Mesendoderm (in vitro differentiated cells): ENCODE data around the gene PIK3C2B.

Experiments
- DNase-seq: peaks from one replicate; pipeline ENCODE4 v3.0.0; 2013
- H2AK5ac ChIP-seq: 2 replicates; pipeline ENCODE4 v1.6.1; 2013; ENCODE audit warnings: low read length, inconsistent platforms
- H2BK120ac ChIP-seq: 2 replicates; pipeline ENCODE4 v1.6.1; 2013; ENCODE audit warnings: low read depth, mild to moderate bottlenecking, low read length, moderate library complexity, mixed read lengths
- H2BK15ac ChIP-seq: replicated peaks from 2 replicates; pipeline ENCODE4 v1.6.1; 2013; ENCODE audit warnings: low read depth, mild to moderate bottlenecking, moderate library complexity
- H2BK5ac ChIP-seq: 2 replicates; pipeline ENCODE4 v1.6.1; 2013; ENCODE audit warnings: low read length, inconsistent platforms
- H3K18ac ChIP-seq: 2 replicates; pipeline ENCODE4 v1.6.1; 2013; ENCODE audit warnings: mild to moderate bottlenecking, low read length, mixed read lengths
- H3K23ac ChIP-seq: one replicate; pipeline ENCODE4 v1.6.1; 2013; ENCODE audit warnings: low read length
- H3K27ac ChIP-seq: 2 replicates; pipeline ENCODE4 v1.5.1; 2013; ENCODE audit warnings: low read depth, mild to moderate bottlenecking, inconsistent platforms, low read length, moderate library complexity
- H3K27me3 ChIP-seq: 2 replicates; pipeline ENCODE4 v1.6.1; 2013; ENCODE audit warnings: low read length, control low read depth, mild to moderate bottlenecking, inconsistent platforms; ENCODE audit not compliant: insufficient read depth, poor library complexity
- H3K36me3 ChIP-seq: 2 replicates; pipeline ENCODE4 v1.6.1; 2013; ENCODE audit warnings: low read length, inconsistent platforms; ENCODE audit not compliant: control insufficient read depth, insufficient read depth
- H3K4ac ChIP-seq: one replicate; pipeline ENCODE4 v1.6.1; 2013; ENCODE audit warnings: low read depth, mild to moderate bottlenecking, low read length, moderate library complexity
- H3K4me1 ChIP-seq: 2 replicates; pipeline ENCODE4 v1.6.1; 2013; ENCODE audit warnings: low read depth, low read length, inconsistent platforms; ENCODE audit not compliant: control insufficient read depth
- H3K4me2 ChIP-seq: 2 replicates; pipeline ENCODE4 v1.6.1; 2013; ENCODE audit warnings: low read length
- H3K4me3 ChIP-seq: 2 replicates; pipeline ENCODE4 v1.5.1; 2013; ENCODE audit warnings: mild to moderate bottlenecking, low read length
- H3K56ac ChIP-seq: one replicate; pipeline ENCODE4 v1.6.1; 2013; ENCODE audit warnings: low read length
- H3K79me1 ChIP-seq: 2 replicates; pipeline ENCODE4 v1.6.1; 2013; ENCODE audit warnings: low read length, inconsistent platforms
- H3K79me2 ChIP-seq: 2 replicates; pipeline ENCODE4 v1.6.1; 2013; ENCODE audit warnings: mild to moderate bottlenecking, low read length; ENCODE audit not compliant: control insufficient read depth, insufficient read depth
- H3K9ac ChIP-seq: 2 replicates; pipeline ENCODE4 v1.6.1; 2013; ENCODE audit warnings: low read length, inconsistent platforms
- H4K5ac ChIP-seq: one replicate; pipeline ENCODE4 v1.6.1; 2013; ENCODE audit warnings: low read length
- H4K8ac ChIP-seq: one replicate; pipeline ENCODE4 v1.6.1; 2013; ENCODE audit warnings: low read depth, mild to moderate bottlenecking, control low read depth, low read length, moderate library complexity
- WGBS: extraction: QIAGEN DNeasy Blood & Tissue Kit; methylation state at CpG from one replicate; pipeline ENCODE4 v1.1.7; 2013; ENCODE audit warnings: low lambda C conversion rate, missing lambda C conversion rate; ENCODE audit not compliant: insufficient coverage; ENCODE audit errors: extremely low coverage; 5-methylcytosine and 5-hydroxymethylcytosine counted together

Gene PIK3C2B

DNA sequence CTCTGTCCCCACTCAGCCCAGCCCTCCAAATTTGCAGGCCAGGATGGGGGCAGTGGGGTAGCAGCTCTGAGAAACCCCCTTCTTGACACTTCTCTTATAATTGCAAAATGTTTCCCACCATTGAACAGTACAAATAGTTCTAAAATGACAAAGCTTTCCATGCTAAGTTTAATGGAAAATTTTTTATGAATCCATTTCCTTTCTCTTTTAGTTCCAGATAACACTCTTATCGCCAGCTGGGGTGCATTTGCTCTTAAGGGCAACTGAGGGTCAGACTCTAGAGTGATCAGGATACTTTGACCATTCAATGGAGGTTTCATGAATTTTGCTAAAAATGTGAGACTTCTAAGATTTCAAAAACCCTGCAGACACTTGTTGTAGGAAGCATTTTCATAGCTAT is 29.9 kb downstream of the PIK3C2B start:
- Histone ChIP-seq H3K4me1 (no peaks in the 10 kb centered on the region), H3K27me3 (no peaks in the 10 kb centered on the region), H3K27ac (no peak overlapping the region), H3K36me3 (no peaks in the 10 kb centered on the region), H2BK5ac (no peak overlapping the region), H3K18ac (no peak overlapping the region), H3K4me2 (no peak overlapping the region), H3K23ac (no peak overlapping the region), H3K56ac (no peak overlapping the region), H4K5ac (no peak overlapping the region), H2AK5ac (no peak overlapping the region), H4K8ac (no peak overlapping the region), H3K79me1 (no peaks in the 10 kb centered on the region), H2BK120ac (no peak overlapping the region), H3K4me3 (no peak overlapping the region), H3K4ac (no peak overlapping the region), H3K9ac (no peak overlapping the region), H3K79me2 (no peaks in the 10 kb centered on the region), H2BK15ac (no peak overlapping the region)
- WGBS = no CpG with 5 or more reads among the region's 1 CpG
- no peak for DNase-seq

- Histone ChIP-seq H3K9ac (no peak overlapping the region), H3K79me1 (no peaks in the 10 kb centered on the region), H4K8ac (no peak overlapping the region), H2AK5ac (no peak overlapping the region), H3K18ac (no peak overlapping the region), H3K23ac (no peak overlapping the region), H2BK120ac (no peak overlapping the region), H4K5ac (no peak overlapping the region), H3K36me3 (no peaks in the 10 kb centered on the region), H3K4me2 (no peak overlapping the region), H3K4ac (no peak overlapping the region), H3K79me2 (no peaks in the 10 kb centered on the region), H3K4me1 (no peaks in the 10 kb centered on the region), H3K27me3 (no peaks in the 10 kb centered on the region), H3K56ac (no peak overlapping the region), H2BK15ac (no peak overlapping the region), H3K4me3 (no peak overlapping the region), H3K27ac (no peak overlapping the region), H2BK5ac (no peak overlapping the region)
- no peak for DNase-seq
- WGBS = no CpG with 5 or more reads among the region's 3 CpGs
Measured at GRCh38 chr1:204464187-204464631, 30.4 kb downstream of the PIK3C2B start.

- Histone ChIP-seq H2BK15ac (no peak overlapping the region), H3K56ac (no peak overlapping the region), H3K9ac (no peak overlapping the region), H3K4me1 (no peaks in the 10 kb centered on the region), H2BK5ac (no peak overlapping the region), H3K79me1 (no peaks in the 10 kb centered on the region), H3K36me3 (no peaks in the 10 kb centered on the region), H3K27ac (no peak overlapping the region), H2AK5ac (no peak overlapping the region), H3K4me3 (no peak overlapping the region), H4K5ac (no peak overlapping the region), H3K23ac (no peak overlapping the region), H3K4me2 (no peak overlapping the region), H3K27me3 (no peaks in the 10 kb centered on the region), H2BK120ac (no peak overlapping the region), H3K4ac (no peak overlapping the region), H3K79me2 (no peaks in the 10 kb centered on the region), H4K8ac (no peak overlapping the region), H3K18ac (no peak overlapping the region)
- WGBS = no CpG with 5 or more reads among the region's 10 CpGs
- no peak for DNase-seq
Measured at GRCh38 chr1:204463125-204464060, 31.2 kb downstream of the PIK3C2B start.

GRCh38 chr1:204462229-204462561 is 32.4 kb downstream of the PIK3C2B start:
- DNase-seq = no peak
- no peaks in the 10 kb centered on the region for H3K36me3 ChIP-seq

DNA sequence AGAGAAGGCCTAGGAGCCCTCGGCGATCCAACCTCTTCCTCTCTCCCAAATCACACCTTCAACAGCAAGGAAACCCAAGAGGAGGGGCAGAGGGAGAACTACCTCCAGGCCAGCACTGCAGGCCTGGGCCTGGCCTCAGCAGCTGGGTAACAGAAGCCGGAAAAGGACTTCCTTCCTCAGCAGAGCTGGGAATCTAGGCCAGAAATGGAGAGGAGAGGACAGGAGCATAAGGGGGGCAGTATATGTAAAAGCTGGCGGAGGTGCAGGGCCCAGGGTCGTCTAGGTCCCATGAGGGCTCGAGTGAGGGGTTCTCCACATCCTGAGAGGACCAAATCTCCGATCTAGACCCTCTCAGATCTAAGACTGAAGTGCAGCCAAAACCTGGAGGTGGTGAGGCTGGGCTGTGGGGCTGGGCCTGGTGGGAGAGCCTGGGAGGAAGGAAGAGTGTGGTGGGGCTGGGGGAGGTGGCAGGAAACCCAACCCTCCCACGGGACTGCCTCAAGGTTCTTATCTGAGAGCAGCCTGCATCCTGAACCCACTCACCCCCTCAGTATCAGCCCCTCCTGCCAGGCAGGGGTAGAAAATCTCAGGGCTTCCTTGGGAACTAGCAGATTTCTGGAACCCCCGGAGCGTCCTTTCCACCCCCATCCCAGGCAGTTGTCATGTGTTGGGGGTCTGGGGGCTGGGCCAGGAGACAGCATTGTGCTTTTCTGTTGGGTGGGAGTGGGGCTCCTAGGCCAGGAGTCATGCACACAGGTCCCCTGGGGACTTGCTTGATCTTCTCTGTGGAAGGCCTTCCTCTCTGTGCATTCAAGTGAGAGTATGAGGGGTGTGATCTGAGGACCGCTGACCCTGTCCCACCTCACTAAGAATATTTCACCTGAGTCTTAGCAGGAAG is 33.0 kb downstream of the PIK3C2B start:
- H2BK120ac ChIP-seq = no peak overlapping the region
- H3K9ac ChIP-seq = no peak overlapping the region
- H2AK5ac ChIP-seq = no peak overlapping the region
- no peaks in the 10 kb centered on the region for H3K4me1 ChIP-seq
- no peak overlapping the region for H4K8ac ChIP-seq
- H3K4me2 ChIP-seq = no peak overlapping the region
- no peaks in the 10 kb centered on the region for H3K79me1 ChIP-seq
- H3K4ac ChIP-seq = no peak overlapping the region
- H3K27me3 ChIP-seq = no peaks in the 10 kb centered on the region
- H2BK5ac ChIP-seq = no peak overlapping the region
- no peak overlapping the region for H3K27ac ChIP-seq
- no peak overlapping the region for H3K56ac ChIP-seq
- DNase-seq = no peak
- no peak overlapping the region for H2BK15ac ChIP-seq
- H3K18ac ChIP-seq = no peak overlapping the region
- no peak overlapping the region for H3K23ac ChIP-seq
- no CpG with 5 or more reads among the region's 11 CpGs for WGBS
- no peak overlapping the region for H3K4me3 ChIP-seq
- H3K36me3 ChIP-seq = no peaks in the 10 kb centered on the region
- H3K79me2 ChIP-seq = no peaks in the 10 kb centered on the region
- no peak overlapping the region for H4K5ac ChIP-seq

More at GRCh38 chr1:204462229-204462561, 32.4 kb downstream of the PIK3C2B start:
- Histone ChIP-seq H3K56ac (no peak overlapping the region), H3K27me3 (no peaks in the 10 kb centered on the region), H3K4me3 (no peak overlapping the region), H3K27ac (no peak overlapping the region), H3K18ac (no peak overlapping the region), H3K4me1 (no peaks in the 10 kb centered on the region), H3K23ac (no peak overlapping the region), H3K4me2 (no peak overlapping the region), H3K79me2 (no peaks in the 10 kb centered on the region), H4K8ac (no peak overlapping the region), H3K79me1 (no peaks in the 10 kb centered on the region), H4K5ac (no peak overlapping the region), H2BK15ac (no peak overlapping the region), H3K4ac (no peak overlapping the region), H2AK5ac (no peak overlapping the region), H3K9ac (no peak overlapping the region), H2BK120ac (no peak overlapping the region), H2BK5ac (no peak overlapping the region)
- no CpG with 5 or more reads among the region's 4 CpGs for WGBS
